Medulla oblongata (tissue), 1 donor: Measurements from ENCODE around the gene CCNL2.
"Not testable (repeated sequence)": the region's sequence is repeated elsewhere in the genome, so short reads cannot be mapped to it uniquely, and the experiment has no call there.

Experiments
- DNase-seq: peaks from one replicate; pipeline ENCODE4 v3.0.0-alpha.2; 2015; ENCODE audit errors: extremely low spot score

CCNL2 gene

GRCh38 chr1:1399872-1400575 is 889 bp upstream of the CCNL2 start:
- DNase-seq = no peak

GRCh38 chr1:1398677-1399186 is 403 bp downstream of the CCNL2 start:
- DNase-seq = no peak

- DNase-seq = no peak
These were observed 1.2 kb downstream of the CCNL2 start for GRCh38 chr1:1397839-1398523.

- DNase-seq = no peak
These were observed 4.0 kb downstream of the CCNL2 start for GRCh38 chr1:1395166-1395565.

GRCh38 chr1:1394116-1394515 is 5.0 kb downstream of the CCNL2 start:
- DNase-seq = no peak

GRCh38 chr1:1393428-1393827 is 5.7 kb downstream of the CCNL2 start:
- no peak for DNase-seq

- no peak for DNase-seq
These were observed 6.1 kb downstream of the CCNL2 start for GRCh38 chr1:1393014-1393413.

- no peak for DNase-seq
These were observed 7.9 kb downstream of the CCNL2 start for GRCh38 chr1:1391225-1391624.

- no peak for DNase-seq
These were observed 8.5 kb downstream of the CCNL2 start for GRCh38 chr1:1390675-1391074.

GRCh38 chr1:1388078-1388472 is 11.1 kb downstream of the CCNL2 start:
- DNase-seq = no peak

- no peak for DNase-seq
These were observed 11.7 kb downstream of the CCNL2 start for GRCh38 chr1:1387098-1388077.

- no peak for DNase-seq
These were observed 13.2 kb downstream of the CCNL2 start for GRCh38 chr1:1385931-1386330.

- not testable (repeated sequence) for DNase-seq
These were observed 13.8 kb downstream of the CCNL2 start for GRCh38 chr1:1385339-1385738.

- DNase-seq = no peak
These were observed 17.8 kb downstream of the CCNL2 start for GRCh38 chr1:1381294-1381693.

- no peak for DNase-seq
These were observed 18.3 kb downstream of the CCNL2 start for GRCh38 chr1:1380860-1381259.

- no peak for DNase-seq
These were observed 21.5 kb downstream of the CCNL2 start for GRCh38 chr1:1377540-1378205.

GRCh38 chr1:1376551-1377226 is 22.4 kb downstream of the CCNL2 start:
- DNase-seq = no peak

- peak; percentile 100 for DNase-seq
These were observed 24.0 kb downstream of the CCNL2 start, which contains the start of gene AURKAIP1 for GRCh38 chr1:1374929-1375662. Gene AURKAIP1, minus strand, starts transcription at chr1:1375207. Its CDS starts 451 bp downstream, at chr1:1374756.

GRCh38 chr1:1374589-1374928 is 24.6 kb downstream of the CCNL2 start:
- DNase-seq = no peak
